Skin of body (tissue), 3 donors: Measurements from ENCODE around the gene SUPT5H. TPM values are rescaled to one million over a fixed set of nuclear protein-coding genes. Genes with fewer than 3 reads are reported as not detected.

ENCODE experiments used
- DNase-seq: peaks from one replicate; lab custom pipeline; 2025; lab: John Stamatoyannopoulos, UW
- small RNA-seq: library from RNA; depleted of rRNA; stranded (forward); fragments of <200 nt; gene quantifications from one replicate; pipeline ENCODE3, GENCODE V24; 2014; ENCODE audit warnings: low replicate concordance
- total RNA-seq: library from RNA; depleted of rRNA; stranded (reverse); fragments of >200 nt; gene quantifications from one replicate; pipeline ENCODE4 v1.2.3, GENCODE V29; 2014

SUPT5H gene
- total RNA-seq, 1 donor from 2014 or later = 32.9 TPM

GRCh38 chr19:39520541-39521484 lies 75.4 kb downstream of the SUPT5H start:
- DNase-seq = no peak

DNA sequence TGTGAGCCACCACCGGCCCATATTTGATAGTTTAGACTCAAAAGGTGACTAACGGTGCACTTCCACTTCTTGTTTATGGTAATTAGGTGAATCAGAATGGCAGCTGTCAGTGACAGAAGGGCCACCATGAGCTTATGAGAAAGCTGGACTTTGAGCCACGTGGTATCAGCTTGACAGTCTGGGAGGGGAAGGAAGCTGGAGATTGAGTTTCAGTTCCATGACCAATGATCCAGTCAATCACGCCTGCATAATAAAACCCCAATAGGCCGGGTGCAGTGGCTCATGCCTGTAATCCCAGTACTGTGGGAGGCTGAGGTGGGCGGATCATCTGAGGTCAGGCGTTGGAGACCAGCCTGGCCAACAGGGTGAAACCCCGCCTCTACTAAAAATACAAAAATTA lies 79.1 kb downstream of the SUPT5H start:
- DNase-seq = no peak

DNA sequence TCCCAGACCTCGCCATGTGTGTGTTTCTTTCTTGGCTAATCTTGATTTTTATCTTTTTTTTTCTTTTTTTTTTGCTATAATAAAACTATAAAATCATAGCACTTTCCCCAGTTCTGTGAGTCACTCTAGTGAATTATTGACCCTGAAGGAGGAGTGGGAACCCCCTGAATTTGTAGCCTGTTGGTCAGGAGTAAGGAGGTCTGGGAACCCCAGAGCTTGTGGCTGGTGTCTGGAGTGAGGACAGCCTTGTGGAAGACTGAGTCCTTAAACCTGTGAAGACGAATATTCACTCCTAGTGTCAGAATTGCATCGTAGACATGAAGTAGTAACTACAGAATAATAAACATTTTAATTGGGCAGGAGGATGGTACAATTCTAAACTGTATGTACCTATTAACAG lies 79.8 kb downstream of the SUPT5H start:
- no peak for DNase-seq

Small RNA genes within 50 kb of the gene (small RNA-seq; reads per million reads assigned to genes)
- gene MIR4530 = not detected

Other genes starting within 250 kb of the SUPT5H start
- 11.7 TPM for gene NCCRP1, start 248.6 kb upstream of the SUPT5H start, total RNA-seq
- gene SYCN, start 241.3 kb upstream of the SUPT5H start, total RNA-seq = not detected
- gene IFNL3, start 200.6 kb upstream of the SUPT5H start, total RNA-seq = not detected
- not detected for gene IFNL4, start 196.7 kb upstream of the SUPT5H start, total RNA-seq
- not detected for gene IFNL2, start 177.2 kb upstream of the SUPT5H start, total RNA-seq
- not detected for gene IFNL1, start 149.2 kb upstream of the SUPT5H start, total RNA-seq
- gene LRFN1, start 124.7 kb upstream of the SUPT5H start, total RNA-seq = 1.2 TPM
- 22.8 TPM for gene GMFG, start 109.5 kb upstream of the SUPT5H start, total RNA-seq
- gene SAMD4B, start 103.2 kb upstream of the SUPT5H start, total RNA-seq = 44.6 TPM
- gene PAF1, start 54.5 kb upstream of the SUPT5H start, total RNA-seq = 21.2 TPM
- 9.7 TPM for gene MED29, start 54.2 kb upstream of the SUPT5H start, total RNA-seq
- gene ZFP36, start 38.7 kb upstream of the SUPT5H start, total RNA-seq = 32.1 TPM
- gene PLEKHG2, start 32.9 kb upstream of the SUPT5H start, total RNA-seq = 29.5 TPM
- 157 TPM for gene RPS16, start 9.6 kb upstream of the SUPT5H start, total RNA-seq
- 28.0 TPM for gene TIMM50, start 35.3 kb downstream of the SUPT5H start, total RNA-seq
- 0.20 TPM for gene DLL3, start 53.4 kb downstream of the SUPT5H start, total RNA-seq
- gene SELENOV, start 69.6 kb downstream of the SUPT5H start, total RNA-seq = not detected
- gene EID2B, start 87.3 kb downstream of the SUPT5H start, total RNA-seq = 1.8 TPM
- gene EID2, start 94.6 kb downstream of the SUPT5H start, total RNA-seq = 7.3 TPM
- not detected for gene LGALS13, start 156.9 kb downstream of the SUPT5H start, total RNA-seq
- gene LGALS16, start 210.3 kb downstream of the SUPT5H start, total RNA-seq = not detected